Right atrium auricular region (tissue), 2 donors: ENCODE measurements around the gene PPP3R2. TPM values are rescaled to one million over a fixed set of nuclear protein-coding genes. Genes with fewer than 3 reads are reported as not detected.

Source experiments
- DNase-seq: peaks from one replicate; pipeline ENCODE4 v3.0.0-alpha.2; 2019; ENCODE audit warnings: low spot score
- H3K27ac ChIP-seq, 2 donors: fragments of 200-600 bp; sonication (generic); 1 replicate in 1 of 2; 2 replicates in 1 of 2; pipeline ENCODE4 v1.5.1; 2016 to 2019
- H3K27me3 ChIP-seq, 2 donors: fragments of 200-600 bp; sonication (generic); one replicate each; pipeline versions ENCODE4 v1.5.1 to v1.6.0; 2017 to 2019
- H3K36me3 ChIP-seq: fragments of 200-600 bp; sonication (generic); one replicate; pipeline ENCODE4 v1.5.1; 2016
- H3K4me1 ChIP-seq, 2 donors: fragments of 200-600 bp; sonication (generic); one replicate each; pipeline versions ENCODE4 v1.5.1 to v1.6.0; 2017 to 2019
- H3K4me3 ChIP-seq, 2 donors: fragments of 200-600 bp; sonication (generic); 1 replicate in 1 of 2; 2 replicates in 1 of 2; pipeline ENCODE4 v1.5.1; 2017 to 2019; ENCODE audit warnings: mild to moderate bottlenecking in 1 of 2, moderate library complexity in 1 of 2
- H3K9me3 ChIP-seq, 2 donors: fragments of 200-600 bp; sonication (generic); one replicate each; pipeline ENCODE4 v1.5.1; 2019
- CTCF ChIP-seq, 2 donors: fragments of 200-600 bp; sonication (generic); IDR thresholded peaks; one replicate each; pipeline ENCODE4 v1.5.1; 2019; ENCODE audit warnings: antibody characterized with exemption in 2 of 2
- total RNA-seq, 2 donors: library from RNA; depleted of rRNA; stranded (reverse); fragments of >200 nt; gene quantifications; one replicate each; pipeline ENCODE4 v1.1.0, GENCODE V29; 2016

Gene PPP3R2
- total RNA-seq, 2 donors from 2014 or later, result not detected

GRCh38 chr9:101574731-101575333, 19.9 kb downstream of the PPP3R2 start:
- H3K9me3 ChIP-seq, result no peaks in the 10 kb centered on the region
- no peak overlapping the region for H3K27ac ChIP-seq
- no peak for TF ChIP-seq CTCF (IDR thresholded peaks at IDR 0.05)
- H3K4me3 ChIP-seq, result no peak overlapping the region
- H3K4me1 ChIP-seq, result peaks cover 0 to 4% of the 10 kb centered on the region in 2 donors
- DNase-seq, result no peak
- no peaks in the 10 kb centered on the region for H3K36me3 ChIP-seq
- no peaks in the 10 kb centered on the region for H3K27me3 ChIP-seq

- TF ChIP-seq CTCF (IDR thresholded peaks at IDR 0.05), result no peak
- Histone ChIP-seq H3K4me3 (no peak overlapping the region), H3K4me1 (peaks cover 0 to 8% of the 10 kb centered on the region in 2 donors), H3K27me3 (no peaks in the 10 kb centered on the region), H3K36me3 (peaks cover 7% of the 10 kb centered on the region), H3K27ac (no peak overlapping the region), H3K9me3 (no peaks in the 10 kb centered on the region)
- no peak for DNase-seq
Observed at GRCh38 chr9:101572316-101572715, 22.5 kb downstream of the PPP3R2 start.

GRCh38 chr9:101571114-101571513, 23.7 kb downstream of the PPP3R2 start:
- TF ChIP-seq CTCF (IDR thresholded peaks at IDR 0.05), result no peak
- Histone ChIP-seq H3K27me3 (no peaks in the 10 kb centered on the region), H3K36me3 (peaks cover 7% of the 10 kb centered on the region), H3K4me1 (peaks cover 0 to 8% of the 10 kb centered on the region in 2 donors), H3K27ac (no peak overlapping the region), H3K9me3 (no peaks in the 10 kb centered on the region), H3K4me3 (no peak overlapping the region)
- no peak for DNase-seq

DNA sequence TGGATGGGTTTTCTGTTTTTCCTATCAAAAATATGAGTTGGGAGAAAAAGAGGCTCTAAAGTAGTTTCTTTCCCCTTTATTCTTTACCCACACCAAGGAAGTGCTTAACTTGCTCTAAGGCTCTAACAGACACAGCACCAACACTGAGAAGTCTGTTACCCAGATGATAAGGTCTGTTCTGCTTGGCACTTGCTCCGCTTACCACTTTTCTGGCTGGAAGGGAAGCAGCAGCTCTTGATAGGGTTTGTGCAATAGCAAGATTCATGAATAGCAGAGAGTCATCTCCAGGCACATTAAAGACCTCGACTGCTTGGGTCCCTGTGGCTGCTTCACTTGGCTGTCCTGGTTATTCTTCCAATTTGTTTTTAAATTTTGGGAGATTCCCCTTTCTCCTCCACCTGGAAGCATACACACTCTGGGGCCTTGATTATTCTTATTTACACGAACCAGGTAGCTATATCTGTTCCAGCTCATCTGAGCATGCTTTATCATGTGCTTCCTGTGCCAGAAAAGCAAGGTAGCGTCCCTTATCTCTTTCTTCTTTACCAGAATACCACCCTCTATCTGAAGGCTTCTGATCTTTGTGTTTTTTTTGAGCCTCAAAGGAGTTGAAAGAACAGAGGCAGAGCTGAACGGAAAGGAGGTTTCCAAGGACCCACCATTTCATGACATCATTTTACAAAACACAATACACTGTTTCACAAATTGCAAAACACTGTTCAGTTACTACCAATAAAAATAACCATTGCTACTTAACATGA, 24.8 kb downstream of the PPP3R2 start:
- Histone ChIP-seq H3K36me3 (peaks cover 17% of the 10 kb centered on the region), H3K4me3 (no peak overlapping the region), H3K4me1 (peaks cover 0 to 8% of the 10 kb centered on the region in 2 donors), H3K9me3 (no peaks in the 10 kb centered on the region), H3K27ac (no peak overlapping the region), H3K27me3 (no peaks in the 10 kb centered on the region)
- no peak for TF ChIP-seq CTCF (IDR thresholded peaks at IDR 0.05)
- no peak for DNase-seq

DNA sequence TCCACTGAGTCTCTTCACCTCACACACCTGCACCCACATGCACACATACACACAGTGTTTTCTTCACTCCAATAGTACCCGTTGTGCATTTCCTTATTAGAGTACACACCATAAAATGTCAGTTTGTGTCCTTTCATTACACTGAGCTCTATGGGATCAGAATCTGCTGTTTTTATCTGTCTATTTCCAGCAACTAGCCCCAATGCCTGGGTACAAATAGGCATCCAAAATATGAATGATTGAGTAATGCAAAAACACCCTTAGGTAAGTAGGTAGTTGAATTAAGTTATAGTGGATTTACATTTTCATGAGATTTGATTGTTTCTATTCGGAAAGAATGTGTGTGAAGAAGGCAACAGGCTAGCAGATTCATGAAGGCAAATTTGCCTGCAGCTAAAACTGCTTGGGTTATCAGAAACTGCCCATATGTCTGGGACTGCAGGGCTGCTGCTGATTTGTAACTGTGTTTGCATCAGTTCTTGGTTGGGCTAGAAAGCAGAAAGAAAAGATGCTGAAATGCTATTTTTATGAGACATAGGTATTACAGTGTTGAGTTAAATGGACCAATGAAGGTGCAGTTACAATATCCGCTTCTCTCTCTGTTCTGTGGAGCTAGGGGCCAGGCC, 26.9 kb downstream of the PPP3R2 start:
- Histone ChIP-seq H3K9me3 (no peaks in the 10 kb centered on the region), H3K4me3 (no peak overlapping the region), H3K4me1 (peaks cover 0 to 8% of the 10 kb centered on the region in 2 donors), H3K36me3 (peaks cover 37% of the 10 kb centered on the region), H3K27ac (no peak overlapping the region), H3K27me3 (no peaks in the 10 kb centered on the region)
- no peak for TF ChIP-seq CTCF (IDR thresholded peaks at IDR 0.05)
- DNase-seq, result no peak
